ENCODE results near the gene TCEA3.

DNA sequence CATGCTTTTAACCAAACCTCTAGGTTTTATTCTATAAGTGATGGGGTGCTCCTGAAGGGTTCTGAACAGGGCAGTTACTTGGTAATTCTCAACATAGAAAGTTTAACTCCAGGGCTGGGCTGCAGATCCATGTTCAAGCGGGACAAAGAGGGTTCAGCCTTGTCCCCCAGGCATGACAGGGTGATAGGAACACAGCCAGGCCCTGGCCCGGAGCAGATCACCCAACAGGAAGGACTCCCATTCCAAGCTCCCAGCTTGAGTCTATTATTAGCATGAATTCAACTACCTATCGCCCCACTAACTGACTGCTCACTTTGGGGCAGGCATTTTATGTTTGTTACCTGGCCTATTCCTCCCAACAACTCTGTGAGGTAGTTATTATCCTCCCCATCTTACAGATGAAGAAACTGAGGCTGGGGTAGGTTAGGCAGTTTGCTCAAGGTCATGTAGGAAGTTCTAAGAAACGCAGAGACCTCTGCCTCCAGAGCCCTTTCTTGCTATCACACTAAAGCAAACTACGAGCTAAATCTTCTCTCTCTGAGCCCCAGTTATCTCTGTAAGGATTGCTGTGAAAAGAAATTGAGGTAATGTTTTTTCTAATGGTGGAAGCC is 44.9 kb upstream of the TCEA3 start:
- TF ChIP-seq CTCF (conservative IDR thresholded peaks at IDR 0.05; ENCODE audit: low read depth, low read length), result no peak
- no peak for TF ChIP-seq NFE2L2 (IDR thresholded peaks at IDR 0.05; ENCODE audit: low read depth, low read length)
- no peak for TF ChIP-seq RAD21 (IDR thresholded peaks at IDR 0.05; ENCODE audit: low read length)
- TF ChIP-seq POLR2A (IDR thresholded peaks at IDR 0.05; ENCODE audit: low read depth, low read length), result no peak
- TF ChIP-seq, protein P1, sequence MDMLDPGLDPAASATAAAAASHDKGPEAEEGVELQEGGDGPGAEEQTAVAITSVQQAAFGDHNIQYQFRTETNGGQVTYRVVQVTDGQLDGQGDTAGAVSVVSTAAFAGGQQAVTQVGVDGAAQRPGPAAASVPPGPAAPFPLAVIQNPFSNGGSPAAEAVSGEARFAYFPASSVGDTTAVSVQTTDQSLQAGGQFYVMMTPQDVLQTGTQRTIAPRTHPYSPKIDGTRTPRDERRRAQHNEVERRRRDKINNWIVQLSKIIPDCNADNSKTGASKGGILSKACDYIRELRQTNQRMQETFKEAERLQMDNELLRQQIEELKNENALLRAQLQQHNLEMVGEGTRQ (IDR thresholded peaks at IDR 0.05; ENCODE audit: low read depth, low read length), result no peak
- TF ChIP-seq RFX5 (IDR thresholded peaks at IDR 0.05; ENCODE audit: low read depth, low read length), result no peak
- TF ChIP-seq SMC3 (IDR thresholded peaks at IDR 0.05; ENCODE audit: low read depth, low read length), result no peak
- TF ChIP-seq, protein P2, sequence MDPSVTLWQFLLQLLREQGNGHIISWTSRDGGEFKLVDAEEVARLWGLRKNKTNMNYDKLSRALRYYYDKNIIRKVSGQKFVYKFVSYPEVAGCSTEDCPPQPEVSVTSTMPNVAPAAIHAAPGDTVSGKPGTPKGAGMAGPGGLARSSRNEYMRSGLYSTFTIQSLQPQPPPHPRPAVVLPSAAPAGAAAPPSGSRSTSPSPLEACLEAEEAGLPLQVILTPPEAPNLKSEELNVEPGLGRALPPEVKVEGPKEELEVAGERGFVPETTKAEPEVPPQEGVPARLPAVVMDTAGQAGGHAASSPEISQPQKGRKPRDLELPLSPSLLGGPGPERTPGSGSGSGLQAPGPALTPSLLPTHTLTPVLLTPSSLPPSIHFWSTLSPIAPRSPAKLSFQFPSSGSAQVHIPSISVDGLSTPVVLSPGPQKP (IDR thresholded peaks at IDR 0.05; ENCODE audit: borderline replicate concordance, low read depth, low read length), result no peak
- TF ChIP-seq CEBPB (IDR thresholded peaks at IDR 0.05; ENCODE audit: low read depth, low read length), result no peak
- TF ChIP-seq BHLHE40 (IDR thresholded peaks at IDR 0.05; ENCODE audit: low read depth, low read length), result no peak

Data from IMR-90 (cell line).